Smooth muscle cell (in vitro differentiated cells): ENCODE results near the gene PYCARD. TPM values are rescaled to one million over a fixed set of nuclear protein-coding genes. Genes with fewer than 3 reads are reported as not detected.

ENCODE experiments used
- DNase-seq: peaks from one replicate; lab custom pipeline; 2025; ENCODE audit not compliant: unreplicated experiment; lab: John Stamatoyannopoulos, UW
- H2AFZ ChIP-seq: fragments of 200-600 bp; sonication (generic); 2 replicates; pipeline ENCODE4 v1.6.0; 2016; ENCODE audit warnings: antibody characterized with exemption, low read depth, mild to moderate bottlenecking
- H3F3A ChIP-seq: fragments of 200-600 bp; sonication (generic); 2 replicates; pipeline ENCODE4 v1.6.0; 2017; ENCODE audit warnings: antibody characterized with exemption, low read depth
- H3K27ac ChIP-seq: fragments of 200-600 bp; sonication (generic); 2 replicates; pipeline ENCODE4 v1.5.1; 2016; ENCODE audit warnings: low read depth, mild to moderate bottlenecking
- H3K27me3 ChIP-seq: fragments of 200-600 bp; sonication (generic); 2 replicates; pipeline ENCODE4 v1.6.1; 2016; ENCODE audit warnings: low read depth, mild to moderate bottlenecking
- H3K36me3 ChIP-seq: fragments of 200-600 bp; sonication (generic); 2 replicates; pipeline ENCODE4 v1.5.1; 2016; ENCODE audit warnings: low read depth
- H3K4me1 ChIP-seq: fragments of 200-600 bp; sonication (generic); 2 replicates; pipeline ENCODE4 v1.5.1; 2016; ENCODE audit warnings: low read depth
- H3K4me2 ChIP-seq: fragments of 200-600 bp; sonication (generic); 2 replicates; pipeline ENCODE4 v1.6.0; 2016; ENCODE audit warnings: mild to moderate bottlenecking
- H3K4me3 ChIP-seq: fragments of 200-600 bp; sonication (generic); 2 replicates; pipeline ENCODE4 v1.5.1; 2016; ENCODE audit warnings: mild to moderate bottlenecking
- H3K79me2 ChIP-seq: fragments of 200-600 bp; sonication (generic); 2 replicates; pipeline ENCODE4 v1.6.0; 2016; ENCODE audit warnings: low read depth, mild to moderate bottlenecking
- H3K9ac ChIP-seq: fragments of 200-600 bp; sonication (generic); 2 replicates; pipeline ENCODE4 v1.6.0; 2016; ENCODE audit warnings: low read depth
- H3K9me3 ChIP-seq: fragments of 200-600 bp; sonication (generic); replicated peaks from 2 replicates; pipeline ENCODE4 v1.5.1; 2016; ENCODE audit warnings: low read depth
- H4K20me1 ChIP-seq: fragments of 200-600 bp; sonication (generic); 2 replicates; pipeline ENCODE4 v1.6.0; 2016; ENCODE audit warnings: low read depth
- CTCF ChIP-seq: fragments of 200-600 bp; sonication (generic); IDR thresholded peaks from 2 replicates; pipeline ENCODE4 v1.5.1; 2017; ENCODE audit warnings: borderline replicate concordance, mild to moderate bottlenecking, antibody characterized with exemption; ENCODE audit not compliant: insufficient read depth, poor library complexity, severe bottlenecking
- WGBS: methylation state at CpG from one replicate; pipeline ENCODE4 v1.1.7; 2016; ENCODE audit warnings: low lambda C conversion rate; 5-methylcytosine and 5-hydroxymethylcytosine counted together
- polyA plus RNA-seq: library from polyadenylated mRNA; unstranded; fragments of >200 nt; fragmentation: Nextera tagmentation; extraction: Ambion mirVana; gene quantifications from 2 replicates; pipeline ENCODE4 v1.2.1, GENCODE V29; 2016
- total RNA-seq: library from RNA; depleted of rRNA; stranded (reverse); fragments of >200 nt; gene quantifications from 2 replicates; pipeline ENCODE4 v1.2.3, GENCODE V29; 2014

Gene PYCARD
- total and polyA plus RNA-seq, 2 experiments from 2014 or later: 10.1 to 30.8 TPM

- H3K27me3 ChIP-seq: no peaks in the 10 kb centered on the region
- no peak overlapping the region for H3K4me3 ChIP-seq
- 95% methylated on average over 10 of the region's 10 CpGs for WGBS
- H3K27ac ChIP-seq: no peak overlapping the region
- no peak for DNase-seq
- no peak for TF ChIP-seq CTCF
- H3F3A ChIP-seq: peaks cover 74% of the 10 kb centered on the region
- no peak overlapping the region for H2AFZ ChIP-seq
- H3K4me2 ChIP-seq: no peak overlapping the region
- no peaks in the 10 kb centered on the region for H3K9me3 ChIP-seq
- peaks cover 13% of the 10 kb centered on the region for H3K4me1 ChIP-seq
- H3K79me2 ChIP-seq: peaks cover 85% of the 10 kb centered on the region
- H4K20me1 ChIP-seq: peaks cover 100% of the 10 kb centered on the region
- peaks cover 72% of the 10 kb centered on the region for H3K36me3 ChIP-seq
- H3K9ac ChIP-seq: no peak overlapping the region
These were observed 15.4 kb downstream of the PYCARD start for GRCh38 chr16:31186930-31187807.

- Histone ChIP-seq H3K4me1 (peaks cover 22% of the 10 kb centered on the region), H3K27me3 (no peaks in the 10 kb centered on the region), H3K79me2 (peaks cover 95% of the 10 kb centered on the region), H3K4me3 (no peak overlapping the region), H4K20me1 (peaks cover 100% of the 10 kb centered on the region), H3F3A (peaks cover 68% of the 10 kb centered on the region), H3K36me3 (peaks cover 63% of the 10 kb centered on the region), H3K27ac (no peak overlapping the region), H2AFZ (no peak overlapping the region), H3K9ac (no peak overlapping the region), H3K9me3 (no peaks in the 10 kb centered on the region), H3K4me2 (no peak overlapping the region)
- 88% methylated on average over 7 of the region's 7 CpGs for WGBS
- DNase-seq: no peak
- no peak for TF ChIP-seq CTCF
These were observed 16.4 kb downstream of the PYCARD start for GRCh38 chr16:31186176-31186575.

GRCh38 chr16:31185339-31185738 lies 17.2 kb downstream of the PYCARD start:
- Histone ChIP-seq H3K4me3 (no peak overlapping the region), H3K9me3 (no peaks in the 10 kb centered on the region), H3K4me2 (no peak overlapping the region), H3K9ac (no peak overlapping the region), H3K27me3 (no peaks in the 10 kb centered on the region), H2AFZ (no peak overlapping the region), H3K36me3 (peaks cover 59% of the 10 kb centered on the region), H4K20me1 (peaks cover 100% of the 10 kb centered on the region), H3K27ac (peak overlapping the region; percentile 30), H3F3A (peaks cover 60% of the 10 kb centered on the region), H3K4me1 (peaks cover 23% of the 10 kb centered on the region), H3K79me2 (peaks cover 98% of the 10 kb centered on the region)
- DNase-seq: no peak
- TF ChIP-seq CTCF: no peak
- WGBS: 95% methylated on average over 5 of the region's 5 CpGs
